A549 (cell line): ENCODE results near the gene TOP2A. TPM values are rescaled to one million over a fixed set of nuclear protein-coding genes. Genes with fewer than 3 reads are reported as not detected.

Experiments used
- ATAC-seq, 2 experiments: fragments of 200-7000 bp in 1 of 2; fragments of >200 bp in 1 of 2; cut with Nextera tagmentation in 1 of 2; cut with Tn5 transposase in 1 of 2; 3 replicates each; pipeline versions ENCODE4 v1.8.0 to v1.9.1; 2018 to 2020; ENCODE audit warnings: mild to moderate bottlenecking in 1 of 2, moderate library complexity in 1 of 2
- CTCF ChIA-PET: fragments of 300-600 bp; sonication (Branson Sonifier 250); formaldehyde crosslinking; extraction: SDS; loops from one replicate; lab custom pipeline; 2021; ENCODE audit warnings: antibody characterized with exemption, inconsistent platforms; lab: Yijun Ruan, JAX
- POLR2A ChIA-PET: fragments of 350-600 bp; formaldehyde crosslinking; extraction: SDS; loops from one replicate; lab custom pipeline; 2021; ENCODE audit warnings: antibody characterized with exemption, inconsistent platforms; lab: Yijun Ruan, JAX
- DNase-seq, 2 experiments: peaks; one replicate each; pipeline versions ENCODE4 v3.0.0 to v3.0.0-alpha.2; 2011 to 2016; ENCODE audit warnings: low read depth in 1 of 2, low spot score in 1 of 2
- FAIRE-seq: peaks from 2 replicates; lab custom pipeline; 2011; peaks lifted over from hg19 to GRCh38; lab: Jason Lieb, UNC
- H3K27ac ChIP-seq, 2 experiments: fragments of >200 bp; sonication (Bioruptor Twin); formaldehyde crosslinking; 3 replicates each; pipeline ENCODE4 v1.5.1; 2016 to 2017
- H3K4me1 ChIP-seq: fragments of >200 bp; sonication (Bioruptor Twin); formaldehyde crosslinking; 3 replicates; pipeline ENCODE4 v1.6.1; 2016
- H3K4me2 ChIP-seq: fragments of >200 bp; sonication (Bioruptor Twin); formaldehyde crosslinking; 3 replicates; pipeline ENCODE4 v1.6.1; 2016
- H3K4me3 ChIP-seq: fragments of >200 bp; sonication (Bioruptor Twin); formaldehyde crosslinking; 3 replicates; pipeline ENCODE4 v1.5.1; 2016
- H3K9me3 ChIP-seq: fragments of >200 bp; sonication (Bioruptor Twin); formaldehyde crosslinking; 3 replicates; pipeline ENCODE4 v1.6.1; 2016
- ATOH8 ChIP-seq: fragments of 250-450 bp; sonication (Bioruptor Pico); IDR thresholded peaks from 2 replicates; pipeline ENCODE4 v1.5.0; 2020; ENCODE audit warnings: low read depth, mild to moderate bottlenecking, moderate library complexity
- BCL3 ChIP-seq: fragments of >200 bp; sonication (Bioruptor Twin); formaldehyde crosslinking; IDR thresholded peaks from 3 replicates; pipeline ENCODE4 v1.6.1; 2016
- BHLHE40 ChIP-seq: IDR thresholded peaks from 2 replicates; pipeline ENCODE4 v1.6.1; 2012; ENCODE audit warnings: low read depth, low read length, inconsistent platforms
- CHD2 ChIP-seq: fragments of 150-350 bp; IDR thresholded peaks from 2 replicates; pipeline ENCODE4 v1.6.1; 2014; ENCODE audit warnings: low read length; ENCODE audit not compliant: partially characterized antibody
- CHD4 ChIP-seq: fragments of 200-600 bp; sonication (generic); IDR thresholded peaks from 2 replicates; pipeline ENCODE4 v1.6.1; 2016; ENCODE audit warnings: antibody characterized with exemption, mild to moderate bottlenecking, borderline replicate concordance
- ELK1 ChIP-seq: fragments of 150-350 bp; IDR thresholded peaks from 2 replicates; pipeline ENCODE4 v1.6.1; 2014; ENCODE audit warnings: low read depth, mild to moderate bottlenecking, low read length
- EP300 ChIP-seq, 2 experiments: fragments of >200 bp; sonication (Bioruptor Twin); formaldehyde crosslinking; IDR thresholded peaks; 2 replicates in 1 of 2; 3 replicates in 1 of 2; pipeline ENCODE4 v1.6.1; 2016 to 2017
- FOSB ChIP-seq: fragments of 250-450 bp; sonication (Bioruptor Pico); IDR thresholded peaks from 2 replicates; pipeline ENCODE4 v1.5.0; 2020; ENCODE audit warnings: mild to moderate bottlenecking, moderate library complexity
- FOXS1 ChIP-seq: fragments of 250-450 bp; sonication (Bioruptor Pico); IDR thresholded peaks from 2 replicates; pipeline ENCODE4 v1.5.0; 2020; ENCODE audit warnings: mild to moderate bottlenecking, moderate library complexity
- GATA3 ChIP-seq: IDR thresholded peaks from 2 replicates; pipeline ENCODE4 v1.6.1; 2012; ENCODE audit warnings: borderline replicate concordance
- HES2 ChIP-seq: fragments of >200 bp; sonication (Bioruptor Twin); formaldehyde crosslinking; IDR thresholded peaks from 2 replicates; pipeline ENCODE4 v1.6.1; 2016
- HOXA7 ChIP-seq: fragments of 250-450 bp; sonication (Bioruptor Pico); IDR thresholded peaks from 2 replicates; pipeline ENCODE4 v1.5.0; 2020; ENCODE audit warnings: mild to moderate bottlenecking, moderate library complexity
- HOXB13 ChIP-seq: fragments of 250-450 bp; sonication (Bioruptor Pico); IDR thresholded peaks from 2 replicates; pipeline ENCODE4 v1.5.0; 2020; ENCODE audit warnings: low read depth, mild to moderate bottlenecking, moderate library complexity
- JUN ChIP-seq, 2 experiments: fragments of >200 bp; sonication (Bioruptor Twin); formaldehyde crosslinking; IDR thresholded peaks; 2 replicates in 1 of 2; 3 replicates in 1 of 2; pipeline ENCODE4 v1.6.1; 2016 to 2017
- KDM1A ChIP-seq: fragments of 200-600 bp; sonication (generic); IDR thresholded peaks from 2 replicates; pipeline ENCODE4 v1.6.1; 2016; ENCODE audit warnings: low read depth, mild to moderate bottlenecking
- MAX ChIP-seq: IDR thresholded peaks from 2 replicates; pipeline ENCODE4 v1.6.1; 2012
- MAZ ChIP-seq: fragments of 150-350 bp; IDR thresholded peaks from 2 replicates; pipeline ENCODE4 v1.6.1; 2014; ENCODE audit warnings: antibody characterized with exemption, low read depth, low read length, borderline replicate concordance
- NFE2L2 ChIP-seq: fragments of 150-350 bp; conservative IDR thresholded peaks from 2 replicates; pipeline ENCODE4 v1.6.1; 2014; ENCODE audit warnings: low read length
- NPAS2 ChIP-seq: fragments of 250-450 bp; sonication (Bioruptor Pico); IDR thresholded peaks from 2 replicates; pipeline ENCODE4 v1.8.0; 2022; ENCODE audit warnings: mild to moderate bottlenecking, moderate library complexity, borderline replicate concordance
- NR3C1 ChIP-seq: fragments of >200 bp; sonication (Bioruptor Twin); formaldehyde crosslinking; IDR thresholded peaks from 3 replicates; pipeline ENCODE4 v1.6.1; 2017
- PBX3 ChIP-seq: IDR thresholded peaks from 2 replicates; pipeline ENCODE4 v1.6.1; 2012
- PHF8 ChIP-seq: fragments of 200-600 bp; sonication (generic); IDR thresholded peaks from 2 replicates; pipeline ENCODE4 v1.6.1; 2016; ENCODE audit warnings: low read depth, mild to moderate bottlenecking, antibody characterized with exemption, moderate library complexity, borderline replicate concordance
- POLR2A ChIP-seq: IDR thresholded peaks from 2 replicates; pipeline ENCODE4 v1.6.1; 2012; ENCODE audit warnings: mild to moderate bottlenecking, low read length
- POLR2AphosphoS2 ChIP-seq: conservative IDR thresholded peaks from 2 replicates; pipeline ENCODE4 v1.6.1; 2012; ENCODE audit warnings: low read length, improper control_type of control experiment, inconsistent platforms
- RAD21 ChIP-seq, 2 experiments: fragments of >200 bp in 1 of 2; sonication (Bioruptor Twin) in 1 of 2; formaldehyde crosslinking in 1 of 2; IDR thresholded peaks in 1 of 2; conservative IDR thresholded peaks in 1 of 2; 2 replicates in 1 of 2; 3 replicates in 1 of 2; pipeline ENCODE4 v1.6.1; 2012 to 2018; ENCODE audit warnings: inconsistent platforms in 1 of 2
- RARB ChIP-seq: fragments of 250-450 bp; sonication (Bioruptor Pico); IDR thresholded peaks from 2 replicates; pipeline ENCODE4 v1.8.0; 2021; ENCODE audit warnings: mild to moderate bottlenecking, moderate library complexity
- RCOR1 ChIP-seq: fragments of 150-350 bp; IDR thresholded peaks from 2 replicates; pipeline ENCODE4 v1.6.1; 2014; ENCODE audit warnings: antibody characterized with exemption, low read length, low read depth
- RFX5 ChIP-seq: fragments of 450-650 bp; IDR thresholded peaks from 2 replicates; pipeline ENCODE4 v1.7.1; 2014; ENCODE audit warnings: antibody characterized with exemption, mild to moderate bottlenecking, moderate library complexity
- RNF2 ChIP-seq: fragments of 200-600 bp; sonication (generic); IDR thresholded peaks from 2 replicates; pipeline ENCODE4 v1.6.1; 2016; ENCODE audit warnings: low read depth, mild to moderate bottlenecking, antibody characterized with exemption, moderate library complexity, borderline replicate concordance
- TP53 ChIP-seq: fragments of 250-450 bp; sonication (Bioruptor Pico); IDR thresholded peaks from 2 replicates; pipeline ENCODE4 v1.5.0; 2021; ENCODE audit warnings: mild to moderate bottlenecking, moderate library complexity
- ZFP36 ChIP-seq: fragments of 450-650 bp; IDR thresholded peaks from 2 replicates; pipeline ENCODE4 v1.6.1; 2014; ENCODE audit warnings: borderline replicate concordance; ENCODE audit not compliant: partially characterized antibody
- ZNF302 ChIP-seq: fragments of 250-450 bp; sonication (Bioruptor Pico); IDR thresholded peaks from 2 replicates; pipeline ENCODE4 v1.9.0; 2021; ENCODE audit warnings: inconsistent platforms, mild to moderate bottlenecking, moderate library complexity
- ZSCAN20 ChIP-seq: fragments of 250-450 bp; sonication (Bioruptor Pico); IDR thresholded peaks from 2 replicates; pipeline ENCODE4 v1.8.0; 2022; ENCODE audit warnings: mild to moderate bottlenecking, moderate library complexity
- WGBS: methylation state at CpG from one replicate; pipeline ENCODE4 v1.1.6; 2017; ENCODE audit errors: missing lambda C conversion rate; 5-methylcytosine and 5-hydroxymethylcytosine counted together
- polyA plus RNA-seq, 4 experiments: library from polyadenylated mRNA; depleted of rRNA in 3 of 4; stranded (reverse); fragments of >200 nt; fragmentation: RNase III in 1 of 4; extraction: RNeasy Plus Mini Kit Qiagen cat#74134 plus additional on column Dnase treatment in 1 of 4; gene quantifications; 2 replicates in 3 of 4; 3 replicates in 1 of 4; pipeline ENCODE4 v1.2.3, GENCODE V29; 2011 to 2017

TOP2A gene
- polyA plus RNA-seq, 2 of the 4 experiments (the other 2 are of a cell fraction): 226 to 416 TPM

- POLR2A ChIA-PET: interaction anchor here (0.7 to 2.8 kb wide), 12 partner anchors 9 to 109 kb away, joined by 3 to 23 read pairs (median 3); partner anchors contain the start of gene TOP2A
- WGBS: 27% methylated on average over 16 of the region's 29 CpGs
- CTCF ChIA-PET: interaction anchor here (0.7 to 37.5 kb wide), 12 partner anchors 11 to 116 kb away, joined by 3 to 822 read pairs (median 32); partner anchors contain the start of genes CCR7 and TOP2A
- TF ChIP-seq MAX (no peak; the same call in 1 of the 2 replicates), NPAS2 (CRISPR knock-in tag) (no peak), NR3C1 (no peak), EP300 (IDR thresholded peaks at IDR 0.05) (no peak), TP53 (CRISPR knock-in tag) (no peak), BCL3 (no peak), NFE2L2 (no peak), POLR2A (no peak), RFX5 (no peak), ZNF302 (no peak), HOXA7 (CRISPR knock-in tag) (no peak), GATA3 (no peak), RARB (CRISPR knock-in tag) (no peak), RCOR1 (no peak), BHLHE40 (no peak), JUN (IDR thresholded peaks at IDR 0.05) (no peak), PBX3 (no peak), ATOH8 (CRISPR knock-in tag) (no peak), HES2 (no peak), ZSCAN20 (no peak), PHF8 (no peak), FOXS1 (CRISPR knock-in tag) (0 out of 2 replicates have a peak, but pooled peaks have one; percentile 30), MAZ (no peak), CHD2 (no peak), ELK1 (no peak), RAD21 (conservative IDR thresholded peaks at IDR 0.05 in 1 of 2, IDR thresholded peaks at IDR 0.05 in 1 of 2) (no peak), FOSB (CRISPR knock-in tag) (no peak), POLR2AphosphoS2 (no peak), CHD4 (no peak; the same call in 1 of the 2 replicates), KDM1A (no peak), RNF2 (no peak), HOXB13 (CRISPR knock-in tag) (peak; percentile 40; the same call in 1 of the 2 replicates), ZFP36 (no peak)
These were observed 24.9 kb upstream of the TOP2A start for GRCh38 chr17:40442392-40443195.

More at GRCh38 chr17:40442392-40443195, 24.9 kb upstream of the TOP2A start:
- ATAC-seq (peak; percentile 64 to 72), FAIRE-seq (no peak), DNase-seq (peak; percentile 73 to 82)
- Histone ChIP-seq H3K4me2 (peak overlapping the region; percentile 91), H3K9me3 (no peaks in the 10 kb centered on the region), H3K27ac (peak overlapping the region; percentile 98), H3K4me1 (peaks cover 20% of the 10 kb centered on the region), H3K4me3 (peak overlapping the region; percentile 78)
